Stimulated activated CD8-positive, alpha-beta memory T cell treated with anti-CD3 and anti-CD28 coated beads, Interleukin-15, amount 100 ng/mL, for 24 hours (primary cell): ENCODE data around the gene VPS41.

ENCODE experiments used
- DNase-seq: peaks from one replicate; pipeline ENCODE4 v3.0.0-alpha.2; 2020; ENCODE audit warnings: low read depth

VPS41 gene

GRCh38 chr7:38727184-38727940, 181.6 kb downstream of the VPS41 start:
- DNase-seq: no peak

- DNase-seq: no peak
Measured at GRCh38 chr7:38723327-38723726, 185.7 kb downstream of the VPS41 start.

- DNase-seq: no peak
Measured at GRCh38 chr7:38716397-38716796, 192.6 kb downstream of the VPS41 start.

- DNase-seq: no peak
Measured at GRCh38 chr7:38709123-38709522, 199.9 kb downstream of the VPS41 start.

GRCh38 chr7:38704751-38705150, 204.2 kb downstream of the VPS41 start:
- DNase-seq: no peak

- DNase-seq: no peak
Measured at GRCh38 chr7:38704041-38704547, 204.9 kb downstream of the VPS41 start.

GRCh38 chr7:38703093-38703492, 205.9 kb downstream of the VPS41 start:
- DNase-seq: no peak

GRCh38 chr7:38702002-38702535, 206.9 kb downstream of the VPS41 start:
- DNase-seq: no peak

GRCh38 chr7:38700116-38700515, 208.9 kb downstream of the VPS41 start:
- DNase-seq: no peak

- no peak for DNase-seq
Measured at GRCh38 chr7:38699471-38699870, 209.5 kb downstream of the VPS41 start.

- no peak for DNase-seq
Measured at GRCh38 chr7:38694326-38694725, 214.7 kb downstream of the VPS41 start.

GRCh38 chr7:38686888-38687287, 222.1 kb downstream of the VPS41 start:
- DNase-seq: no peak

GRCh38 chr7:38685851-38686250, 223.1 kb downstream of the VPS41 start:
- no peak for DNase-seq

GRCh38 chr7:38682606-38683005, 226.4 kb downstream of the VPS41 start:
- no peak for DNase-seq

GRCh38 chr7:38681882-38682281, 227.1 kb downstream of the VPS41 start:
- DNase-seq: no peak

- no peak for DNase-seq
Measured at GRCh38 chr7:38679419-38679818, 229.6 kb downstream of the VPS41 start.

GRCh38 chr7:38678698-38679054, 230.3 kb downstream of the VPS41 start:
- no peak for DNase-seq

GRCh38 chr7:38677981-38678697, 230.9 kb downstream of the VPS41 start:
- DNase-seq: no peak

GRCh38 chr7:38675494-38676106, 233.4 kb downstream of the VPS41 start:
- DNase-seq: no peak

- no peak for DNase-seq
Measured at GRCh38 chr7:38674513-38674912, 234.5 kb downstream of the VPS41 start.

- DNase-seq: no peak
Measured at GRCh38 chr7:38673795-38674194, 235.2 kb downstream of the VPS41 start.
